Calu3 (cell line): ENCODE data around the gene TADA2A. TPM values are rescaled to one million over a fixed set of nuclear protein-coding genes. Genes with fewer than 3 reads are reported as not detected.
"Not testable (repeated sequence)": the region's sequence is repeated elsewhere in the genome, so short reads cannot be mapped to it uniquely, and the experiment has no call there.

Experiments used
- BruUV-seq: library from RNA; stranded (reverse); fragments of 400-500 nt; replicated peaks from 2 replicates; lab custom pipeline; 2021; lab: Mats Ljungman, UMichigan
- CTCF ChIA-PET: fragments of 300-600 bp; sonication (Branson Sonifier 250); formaldehyde crosslinking; loops from one replicate; lab custom pipeline; 2022; ENCODE audit warnings: antibody characterized with exemption; lab: Charles Lee
- DNase-seq: peaks from one replicate; pipeline ENCODE4 v3.0.0; 2022
- H3K27ac Mint-ChIP-seq: one replicate; pipeline ENCODE4 v1.8.0; 2022; ENCODE audit warnings: mixed read lengths; ENCODE audit not compliant: unreplicated experiment
- H3K27me3 Mint-ChIP-seq: one replicate; pipeline ENCODE4 v1.8.0; 2022; ENCODE audit warnings: mixed read lengths; ENCODE audit not compliant: unreplicated experiment
- H3K36me3 Mint-ChIP-seq: one replicate; pipeline ENCODE4 v1.8.0; 2022; ENCODE audit warnings: mild to moderate bottlenecking, moderate library complexity, mixed read lengths; ENCODE audit not compliant: insufficient read depth, unreplicated experiment
- H3K4me1 Mint-ChIP-seq: one replicate; pipeline ENCODE4 v1.8.0; 2022; ENCODE audit warnings: mild to moderate bottlenecking, low read depth, mixed read lengths; ENCODE audit not compliant: unreplicated experiment
- H3K4me3 Mint-ChIP-seq: one replicate; pipeline ENCODE4 v1.8.0; 2022; ENCODE audit warnings: mild to moderate bottlenecking, low read depth, moderate library complexity, mixed read lengths; ENCODE audit not compliant: unreplicated experiment
- H3K9me3 Mint-ChIP-seq: one replicate; pipeline ENCODE4 v1.8.0; 2022; ENCODE audit warnings: low read depth, mixed read lengths; ENCODE audit not compliant: unreplicated experiment
- CTCF ChIP-seq: fragments of 200-600 bp; IDR thresholded peaks from one replicate; pipeline ENCODE4 v1.8.0; 2022; ENCODE audit warnings: antibody characterized with exemption; ENCODE audit not compliant: unreplicated experiment
- intact Hi-C: fragments of 100-400 bp; cut with micrococcal nuclease; formaldehyde crosslinking; loops from one replicate; pipeline ENCODE4 v1.10.0; 2022; ENCODE audit not compliant: unreplicated experiment
- total RNA-seq: library from RNA; stranded (reverse); gene quantifications from 2 replicates; pipeline ENCODE4 v1.2.3, GENCODE V29; 2022

The TADA2A gene
- total RNA-seq, 1 experiment from 2014 or later = 102 TPM

- Mint-ChIP-seq H3K9me3 (no peaks in the 10 kb centered on the region), H3K27ac (no peak overlapping the region), H3K36me3 (no peaks in the 10 kb centered on the region), H3K4me1 (peaks cover 25% of the 10 kb centered on the region), H3K4me3 (no peak overlapping the region), H3K27me3 (no peaks in the 10 kb centered on the region)
- TF ChIP-seq CTCF = no peak
- CTCF ChIA-PET = interaction anchor here (0.5 to 15.6 kb wide), 2 partner anchors 24 to 106 kb away, joined by 4 to 300 read pairs; partner anchors contain the start of gene C17orf78
- BruUV-seq = no TSS peak
- peak; percentile 42 for DNase-seq
- intact Hi-C loops = loop anchor here (5.0 kb wide), 1 partner anchor 37 kb away; no protein-coding TSS in a partner anchor
These were observed 7.4 kb upstream of the TADA2A start for GRCh38 chr17:37399265-37399803.

- no peaks in the 10 kb centered on the region for H3K27me3 Mint-ChIP-seq
- H3K4me1 Mint-ChIP-seq = peaks cover 36% of the 10 kb centered on the region
- H3K27ac Mint-ChIP-seq = no peak overlapping the region
- no peak for DNase-seq
- BruUV-seq = no TSS peak
- H3K9me3 Mint-ChIP-seq = no peaks in the 10 kb centered on the region
- H3K36me3 Mint-ChIP-seq = peaks cover 2% of the 10 kb centered on the region
- intact Hi-C loops = no loop called here
- CTCF ChIA-PET = interaction anchor here (0.6 to 1.5 kb wide), 3 partner anchors 27 to 80 kb away, joined by 3 to 7 read pairs (median 4); no protein-coding TSS in a partner anchor
- H3K4me3 Mint-ChIP-seq = no peak overlapping the region
- TF ChIP-seq CTCF = no peak
These were observed 6.2 kb upstream of the TADA2A start for GRCh38 chr17:37400505-37400904.

GRCh38 chr17:37405522-37405921 is 1.2 kb upstream of the TADA2A start:
- intact Hi-C loops = loop anchor here (5.0 kb wide), 1 partner anchor 87 kb away; no protein-coding TSS in a partner anchor
- Mint-ChIP-seq H3K27ac (peak overlapping the region; percentile 86), H3K36me3 (peaks cover 40% of the 10 kb centered on the region), H3K4me1 (peaks cover 22% of the 10 kb centered on the region), H3K4me3 (peak overlapping the region; percentile 96)
- BruUV-seq, H3K27me3 Mint-ChIP-seq, H3K9me3 Mint-ChIP-seq: not testable (repeated sequence)
- CTCF ChIA-PET = interaction anchor here (0.7 to 2.6 kb wide), 5 partner anchors 9 to 116 kb away, joined by 5 to 20 read pairs (median 6); no protein-coding TSS in a partner anchor
- DNase-seq = peak; percentile 35

GRCh38 chr17:37405955-37406634 is 591 bp upstream of the TADA2A start:
- no peak for DNase-seq

GRCh38 chr17:37408145-37408479 is 1.4 kb downstream of the TADA2A start:
- intact Hi-C loops = loop anchor here (5.0 kb wide), 1 partner anchor 84 kb away; no protein-coding TSS in a partner anchor
- Mint-ChIP-seq H3K36me3 (peaks cover 66% of the 10 kb centered on the region), H3K4me3 (peak overlapping the region; percentile 96), H3K27ac (peak overlapping the region; percentile 85), H3K4me1 (peaks cover 19% of the 10 kb centered on the region)
- H3K27me3 Mint-ChIP-seq, BruUV-seq, H3K9me3 Mint-ChIP-seq, DNase-seq: not testable (repeated sequence)
- CTCF ChIA-PET = interaction anchor here (1.5 to 1.6 kb wide), 2 partner anchors 15 to 35 kb away, joined by 3 to 6 read pairs; no protein-coding TSS in a partner anchor

More at GRCh38 chr17:37405955-37406634, 591 bp upstream of the TADA2A start:
- TF ChIP-seq CTCF = no peak
- no peaks in the 10 kb centered on the region for H3K27me3 Mint-ChIP-seq
- intact Hi-C loops = loop anchor here (5.0 kb wide), 1 partner anchor 86 kb away; no protein-coding TSS in a partner anchor
- H3K36me3 Mint-ChIP-seq = peaks cover 46% of the 10 kb centered on the region
- H3K27ac Mint-ChIP-seq = peak overlapping the region; percentile 86
- peaks cover 22% of the 10 kb centered on the region for H3K4me1 Mint-ChIP-seq
- H3K9me3 Mint-ChIP-seq = no peaks in the 10 kb centered on the region
- TSS peak; percentile 76 for BruUV-seq
- peak overlapping the region; percentile 96 for H3K4me3 Mint-ChIP-seq
- CTCF ChIA-PET = interaction anchor here (1.0 to 2.6 kb wide), 5 partner anchors 8 to 33 kb away, joined by 5 to 20 read pairs (median 5); no protein-coding TSS in a partner anchor
